ENCODE measurements around the gene TNFRSF9. TPM values are rescaled to one million over a fixed set of nuclear protein-coding genes. Genes with fewer than 3 reads are reported as not detected.

The TNFRSF9 gene
- polyA plus RNA-seq, 1 donor (not counting 4 experiments of a cell fraction or from before 2014, with no cell fraction given), result not detected

GRCh38 chr1:7886405-7886745 is 54.3 kb downstream of the TNFRSF9 start:
- DNase-seq (ENCODE audit: low read depth, low spot score) (no peak), FAIRE-seq (peak; percentile 70)
- Histone ChIP-seq H3K79me2 (ENCODE audit: control insufficient read depth, insufficient read depth, low read length) (no peaks in the 10 kb centered on the region), H3K27me3 (ENCODE audit: control insufficient read depth, extremely low read depth, insufficient read depth, low read length) (peaks cover 4% of the 10 kb centered on the region), H3K9me1 (ENCODE audit: control insufficient read depth, extremely low read depth, insufficient read depth, low read length) (no peaks in the 10 kb centered on the region), H3K9ac (ENCODE audit: control insufficient read depth, extremely low read depth, insufficient read depth, low read length) (no peak overlapping the region), H4K20me1 (ENCODE audit: control insufficient read depth, extremely low read depth, insufficient read depth, low read length) (no peaks in the 10 kb centered on the region), H3K4me2 (ENCODE audit: control insufficient read depth, extremely low read depth, insufficient read depth, low read depth, low read length) (peak overlapping the region; percentile 63), H3K36me3 (ENCODE audit: control insufficient read depth in 2 of 2, extremely low read depth in 1 of 2, insufficient read depth in 2 of 2, low read length in 2 of 2) (no peaks in the 10 kb centered on the region), H3K9me3 (ENCODE audit: control insufficient read depth, low read depth, low read length) (no peaks in the 10 kb centered on the region), H2AFZ (ENCODE audit: control insufficient read depth, low read length) (peak overlapping the region; percentile 11), H3K27ac (ENCODE audit: control insufficient read depth, insufficient read depth, low read length) (no peak overlapping the region), H3K4me3 (ENCODE audit: control insufficient read depth in 2 of 3, extremely low read depth in 1 of 3, insufficient read depth in 2 of 3, low read depth in 1 of 3, low read length in 3 of 3) (peak overlapping the region in 2 of 3 experiments; percentile 6 to 44), H3K4me1 (ENCODE audit: control insufficient read depth, extremely low read depth, insufficient read depth, low read length) (peaks cover 4% of the 10 kb centered on the region)
- dilution Hi-C loops (cut with MboI; ENCODE audit: extremely low pct_ligation_motif_present, low sequenced_read_pairs), result no loop called here
- TF ChIP-seq EZH2 (IDR thresholded peaks at IDR 0.05; ENCODE audit: low read length) (no peak), CTCF (optimal IDR thresholded peaks at IDR 0.05 in 1 of 3, IDR thresholded peaks at IDR 0.05 in 1 of 3, conservative IDR thresholded peaks at IDR 0.05 in 1 of 3; ENCODE audit: extremely low read depth in 1 of 3, insufficient read depth in 2 of 3, low read length in 3 of 3) (no peak)

DNA sequence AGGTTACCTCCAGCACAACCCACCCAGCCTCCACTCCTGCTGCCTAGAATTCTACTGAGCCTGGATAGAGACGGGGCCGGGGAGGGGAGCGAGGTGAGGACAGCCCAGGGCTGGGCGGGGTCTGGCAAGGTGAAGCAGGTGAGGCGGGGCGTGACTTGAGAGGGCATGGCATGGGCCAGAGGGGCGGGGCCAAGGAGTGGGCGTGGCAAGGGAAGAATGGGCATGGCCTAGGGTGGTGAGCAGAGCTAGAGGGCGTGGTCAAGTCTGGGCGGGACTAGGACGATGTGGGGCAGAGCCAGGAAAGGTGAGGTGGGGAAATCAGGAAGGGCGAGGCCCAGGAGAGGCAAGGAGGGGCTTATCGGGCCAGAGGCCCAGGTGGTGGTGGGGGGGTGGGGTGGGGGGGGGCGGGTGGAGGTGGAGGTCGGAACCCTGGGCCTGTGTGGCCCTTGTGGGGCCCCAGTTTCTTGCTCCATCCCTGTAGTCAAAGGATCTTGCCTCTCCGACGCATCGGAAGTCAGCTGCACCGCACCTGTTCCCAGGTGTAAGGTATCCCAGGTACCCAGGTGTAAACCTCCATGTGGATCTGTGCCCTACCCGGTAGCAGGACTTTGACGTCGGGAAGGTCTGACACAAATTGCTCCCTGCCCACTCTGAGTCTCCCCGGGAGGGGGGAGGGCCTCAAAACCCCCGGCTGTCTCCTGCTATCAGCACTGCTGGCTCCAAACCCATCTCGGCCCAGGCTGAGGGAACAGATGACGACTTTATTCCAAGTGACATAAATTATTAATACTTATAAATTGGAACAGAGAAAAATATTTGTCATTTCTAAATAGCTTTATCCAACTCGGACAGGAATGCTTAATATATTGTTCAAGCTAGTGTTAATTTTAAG is 54.9 kb downstream of the TNFRSF9 start:
- Histone ChIP-seq H3K9me3 (ENCODE audit: control insufficient read depth, low read depth, low read length) (no peaks in the 10 kb centered on the region), H3K9ac (ENCODE audit: control insufficient read depth, extremely low read depth, insufficient read depth, low read length) (no peak overlapping the region), H3K79me2 (ENCODE audit: control insufficient read depth, insufficient read depth, low read length) (no peaks in the 10 kb centered on the region), H3K4me2 (ENCODE audit: control insufficient read depth, extremely low read depth, insufficient read depth, low read depth, low read length) (peak overlapping the region; percentile 63), H3K27me3 (ENCODE audit: control insufficient read depth, extremely low read depth, insufficient read depth, low read length) (peaks cover 4% of the 10 kb centered on the region), H4K20me1 (ENCODE audit: control insufficient read depth, extremely low read depth, insufficient read depth, low read length) (no peaks in the 10 kb centered on the region), H2AFZ (ENCODE audit: control insufficient read depth, low read length) (peak overlapping the region; percentile 13), H3K4me1 (ENCODE audit: control insufficient read depth, extremely low read depth, insufficient read depth, low read length) (peaks cover 4% of the 10 kb centered on the region), H3K36me3 (ENCODE audit: control insufficient read depth in 2 of 2, extremely low read depth in 1 of 2, insufficient read depth in 2 of 2, low read length in 2 of 2) (no peaks in the 10 kb centered on the region), H3K9me1 (ENCODE audit: control insufficient read depth, extremely low read depth, insufficient read depth, low read length) (no peaks in the 10 kb centered on the region), H3K4me3 (ENCODE audit: control insufficient read depth in 2 of 3, extremely low read depth in 1 of 3, insufficient read depth in 2 of 3, low read depth in 1 of 3, low read length in 3 of 3) (peak overlapping the region; percentile 6 to 44 (median 15)), H3K27ac (ENCODE audit: control insufficient read depth, insufficient read depth, low read length) (no peak overlapping the region)
- peak; percentile 49 for DNase-seq (ENCODE audit: low read depth, low spot score)
- dilution Hi-C loops (cut with MboI; ENCODE audit: extremely low pct_ligation_motif_present, low sequenced_read_pairs), result no loop called here
- FAIRE-seq, result no peak
- TF ChIP-seq CTCF (optimal IDR thresholded peaks at IDR 0.05 in 1 of 3, IDR thresholded peaks at IDR 0.05 in 1 of 3, conservative IDR thresholded peaks at IDR 0.05 in 1 of 3; ENCODE audit: extremely low read depth in 1 of 3, insufficient read depth in 2 of 3, low read length in 3 of 3), result no peak
- no peak for TF ChIP-seq EZH2 (IDR thresholded peaks at IDR 0.05; ENCODE audit: low read length)

Measured in keratinocyte (primary cell).